ENCODE results near the gene MRPL43.

MRPL43 gene

GRCh38 chr10:100960251-100960650 is 27.0 kb downstream of the MRPL43 start:
- no peak for DNase-seq

- DNase-seq, result no peak
Measured at GRCh38 chr10:100948916-100949315, 38.4 kb downstream of the MRPL43 start.

- DNase-seq, result no peak
Measured at GRCh38 chr10:100945754-100946153, 41.5 kb downstream of the MRPL43 start.

- no peak for DNase-seq
Measured at GRCh38 chr10:100943508-100943907, 43.8 kb downstream of the MRPL43 start.

GRCh38 chr10:100942229-100942628 is 45.1 kb downstream of the MRPL43 start:
- no peak for DNase-seq

GRCh38 chr10:100939763-100940344 is 47.4 kb downstream of the MRPL43 start:
- no peak for DNase-seq

Data from DMS153 (cell line).